Liver (tissue), 9 donors: ENCODE results near the gene PLB1. TPM values are rescaled to one million over a fixed set of nuclear protein-coding genes. Genes with fewer than 3 reads are reported as not detected.
A peak's percentile ranks its signal among the peaks of the same experiment; 100 is the strongest.

Source experiments
- DNase-seq: peaks from one replicate; pipeline ENCODE4 v3.0.0-alpha.2; 2017; ENCODE audit warnings: low spot score
- H3K27ac ChIP-seq, 2 donors: one replicate each; pipeline ENCODE4 v1.7.0; 2013; ENCODE audit warnings: inconsistent platforms in 2 of 2, low read length in 2 of 2, control low read depth in 1 of 2, low read depth in 1 of 2, mild to moderate bottlenecking in 1 of 2
- H3K27me3 ChIP-seq, 4 donors: one replicate each; pipeline versions ENCODE4 v1.6.1 to v1.7.0; 2013; ENCODE audit warnings: low read length in 3 of 4, inconsistent platforms in 1 of 4, mild to moderate bottlenecking in 1 of 4, moderate library complexity in 1 of 4; ENCODE audit not compliant: control insufficient read depth in 4 of 4, insufficient read depth in 4 of 4
- H3K36me3 ChIP-seq, 4 donors: one replicate each; pipeline versions ENCODE4 v1.6.1 to v1.7.0; 2013; ENCODE audit warnings: low read length in 3 of 4, mild to moderate bottlenecking in 3 of 4, low read depth in 1 of 4, moderate library complexity in 1 of 4; ENCODE audit not compliant: control insufficient read depth in 4 of 4, insufficient read depth in 3 of 4
- H3K4me1 ChIP-seq, 4 donors: one replicate each; pipeline versions ENCODE4 v1.6.1 to v1.7.0; 2013; ENCODE audit warnings: low read length in 3 of 4, mild to moderate bottlenecking in 3 of 4, moderate library complexity in 1 of 4; ENCODE audit not compliant: control insufficient read depth in 4 of 4, insufficient read depth in 4 of 4
- H3K4me3 ChIP-seq, 3 donors: one replicate each; pipeline versions ENCODE4 v1.6.1 to v1.7.0; 2013; ENCODE audit warnings: low read length in 3 of 3, control low read depth in 1 of 3, low read depth in 1 of 3, mild to moderate bottlenecking in 1 of 3
- H3K9ac ChIP-seq, 2 donors: one replicate each; pipeline ENCODE4 v1.7.0; 2013; ENCODE audit warnings: low read length in 2 of 2, mild to moderate bottlenecking in 2 of 2, moderate library complexity in 2 of 2, control low read depth in 1 of 2, low read depth in 1 of 2
- H3K9me3 ChIP-seq, 4 donors: one replicate each; pipeline versions ENCODE4 v1.6.1 to v1.7.0; 2013; ENCODE audit warnings: low read length in 3 of 4; ENCODE audit not compliant: control insufficient read depth in 4 of 4
- ATF3 ChIP-seq: IDR thresholded peaks from 2 replicates; pipeline ENCODE4 v1.6.1; 2016; ENCODE audit warnings: antibody characterized with exemption
- CTCF ChIP-seq: fragments of 150-350 bp; IDR thresholded peaks from 2 replicates; pipeline ENCODE4 v1.5.1; 2017; ENCODE audit warnings: improper control_type of control experiment, low read depth, low read length; ENCODE audit not compliant: missing input control
- EGR1 ChIP-seq, 2 donors: IDR thresholded peaks; 2 replicates each; pipeline ENCODE4 v1.6.1; 2016 to 2018; ENCODE audit warnings: antibody characterized with exemption in 2 of 2, low read depth in 2 of 2
- FOXA2 ChIP-seq: IDR thresholded peaks from 2 replicates; pipeline ENCODE4 v1.6.1; 2016; ENCODE audit warnings: antibody characterized with exemption
- GABPA ChIP-seq, 2 donors: IDR thresholded peaks in 1 of 2; conservative IDR thresholded peaks in 1 of 2; 2 replicates each; pipeline ENCODE4 v1.6.1; 2016; ENCODE audit warnings: antibody characterized with exemption in 2 of 2, mild to moderate bottlenecking in 1 of 2, moderate library complexity in 1 of 2
- HNF4A ChIP-seq, 2 donors: conservative IDR thresholded peaks; 2 replicates each; pipeline ENCODE4 v1.6.1; 2016; ENCODE audit warnings: antibody characterized with exemption in 2 of 2, mild to moderate bottlenecking in 2 of 2
- HNF4G ChIP-seq: IDR thresholded peaks from 2 replicates; pipeline ENCODE4 v1.6.1; 2016; ENCODE audit warnings: antibody characterized with exemption
- JUND ChIP-seq, 2 donors: IDR thresholded peaks; 2 replicates each; pipeline ENCODE4 v1.6.1; 2016; ENCODE audit warnings: antibody characterized with exemption in 2 of 2
- MAX ChIP-seq: IDR thresholded peaks from 2 replicates; pipeline ENCODE4 v1.6.1; 2016; ENCODE audit warnings: antibody characterized with exemption
- NR2F2 ChIP-seq: IDR thresholded peaks from 2 replicates; pipeline ENCODE4 v1.6.1; 2016; ENCODE audit warnings: antibody characterized with exemption
- REST ChIP-seq: IDR thresholded peaks from 2 replicates; pipeline ENCODE4 v1.6.1; 2016; ENCODE audit warnings: antibody characterized with exemption, mild to moderate bottlenecking
- RXRA ChIP-seq, 2 donors: IDR thresholded peaks; 2 replicates each; pipeline ENCODE4 v1.6.1; 2017 to 2018; ENCODE audit warnings: antibody characterized with exemption in 2 of 2, mild to moderate bottlenecking in 1 of 2
- SP1 ChIP-seq: IDR thresholded peaks from 2 replicates; pipeline ENCODE4 v1.6.1; 2018; ENCODE audit warnings: antibody characterized with exemption, mild to moderate bottlenecking
- YY1 ChIP-seq: IDR thresholded peaks from 2 replicates; pipeline ENCODE4 v1.6.1; 2016; ENCODE audit warnings: antibody characterized with exemption, mild to moderate bottlenecking
- ZBTB33 ChIP-seq: IDR thresholded peaks from 2 replicates; pipeline ENCODE4 v1.6.1; 2016; ENCODE audit warnings: antibody characterized with exemption
- WGBS: extraction: QIAGEN DNeasy Blood & Tissue Kit; methylation state at CpG from one replicate; pipeline ENCODE4 v1.1.7; 2013; 5-methylcytosine and 5-hydroxymethylcytosine counted together
- polyA plus RNA-seq, 2 donors: library from polyadenylated mRNA; stranded (reverse) in 1 of 2; unstranded in 1 of 2; fragments of 200-250 nt in 1 of 2; fragments of >200 nt in 1 of 2; fragmentation: Nextera tagmentation in 1 of 2; extraction: Ambion mirVana in 1 of 2; gene quantifications; one replicate each; pipeline versions ENCODE4 v1.2.1 to v1.2.3, GENCODE V29; 2013 to 2015
- total RNA-seq, 2 donors: library from RNA; depleted of rRNA; stranded (reverse); fragments of >200 nt; gene quantifications; one replicate each; pipeline ENCODE4 v1.2.3, GENCODE V29; 2014
- donor health status: healthy.
- donor health status: healthy.
- donor health status: healthy.
- donor health status: healthy.
- donor health status: healthy.

Gene PLB1
- total and polyA plus RNA-seq, 4 donors = 0.58 to 4.5 (median 1.6) TPM

GRCh38 chr2:28595323-28595722, 99.5 kb downstream of the PLB1 start:
- Histone ChIP-seq H3K36me3 (no peaks in the 10 kb centered on the region), H3K4me1 (peaks cover 0 to 10% (median 6%) of the 10 kb centered on the region in 4 donors), H3K27ac (no peak overlapping the region), H3K27me3 (no peaks in the 10 kb centered on the region), H3K9me3 (no peaks in the 10 kb centered on the region), H3K9ac (peak overlapping the region in 1 of 2 donors; percentile 3), H3K4me3 (no peak overlapping the region)
- no peak for TF ChIP-seq RXRA (IDR thresholded peaks at IDR 0.05)
- TF ChIP-seq JUND (IDR thresholded peaks at IDR 0.05) = no peak
- no peak for TF ChIP-seq YY1
- TF ChIP-seq FOXA2 = no peak
- no peak for TF ChIP-seq CTCF
- no peak for TF ChIP-seq HNF4A (conservative IDR thresholded peaks at IDR 0.05)
- TF ChIP-seq EGR1 (IDR thresholded peaks at IDR 0.05; ENCODE audit: low read depth in 2 of 2) = no peak
- no peak for TF ChIP-seq GABPA (IDR thresholded peaks at IDR 0.05 in 1 of 2, conservative IDR thresholded peaks at IDR 0.05 in 1 of 2)
- no peak for TF ChIP-seq MAX
- TF ChIP-seq SP1 = no peak
- TF ChIP-seq ATF3 = no peak
- TF ChIP-seq REST = no peak
- TF ChIP-seq ZBTB33 = no peak
- TF ChIP-seq HNF4G = no peak
- no peak for DNase-seq
- 88% methylated on average over 4 of the region's 4 CpGs for WGBS

GRCh38 chr2:28598484-28598883, 102.6 kb downstream of the PLB1 start:
- H3K27ac ChIP-seq = no peak overlapping the region
- no peak overlapping the region for H3K4me3 ChIP-seq
- no peak for DNase-seq
- TF ChIP-seq NR2F2 (no peak), SP1 (no peak)
- H3K36me3 ChIP-seq = no peaks in the 10 kb centered on the region
- no peak overlapping the region for H3K9ac ChIP-seq
- WGBS = 95% methylated on average over 7 of the region's 7 CpGs
- H3K4me1 ChIP-seq = peaks cover 0 to 10% (median 6%) of the 10 kb centered on the region in 4 donors
- H3K27me3 ChIP-seq = no peaks in the 10 kb centered on the region
- H3K9me3 ChIP-seq = no peaks in the 10 kb centered on the region
